Measurements from ENCODE around the gene ZDHHC9. TPM values are rescaled to one million over a fixed set of nuclear protein-coding genes. Genes with fewer than 3 reads are reported as not detected.

The ZDHHC9 gene
- total and polyA plus RNA-seq, 2 donors from 2014 or later, result 24.5 to 31.4 TPM

- Histone ChIP-seq H3K4me1 (ENCODE audit: control insufficient read depth in 2 of 3, insufficient read depth in 2 of 3, low read depth in 1 of 3, low read length in 3 of 3) (no peaks in the 10 kb centered on the region), H3K9ac (ENCODE audit: low read length in 3 of 3) (no peak overlapping the region), H3K9me3 (ENCODE audit: control insufficient read depth in 2 of 3, insufficient read depth in 1 of 3, low read length in 3 of 3) (no peaks in the 10 kb centered on the region), H3K27me3 (ENCODE audit: control insufficient read depth, insufficient read depth, low read length) (no peaks in the 10 kb centered on the region), H3K4me3 (ENCODE audit: low read length in 3 of 3) (no peak overlapping the region), H3K27ac (ENCODE audit: low read depth in 2 of 2, low read length in 2 of 2) (no peak overlapping the region), H3K36me3 (ENCODE audit: control insufficient read depth in 2 of 3, insufficient read depth in 3 of 3, low read length in 3 of 3) (no peaks in the 10 kb centered on the region)
- intact Hi-C loops (cut with DNase I), result no loop called here
- no peak for TF ChIP-seq CTCF (IDR thresholded peaks at IDR 0.05; ENCODE audit: borderline replicate concordance, extremely low read depth, insufficient read depth)
- peak in 1 of 5 donors; percentile 32 for DNase-seq
- FAIRE-seq, result no peak
Measured at GRCh38 chrX:129783291-129783713, 60.4 kb downstream of the ZDHHC9 start.

DNA sequence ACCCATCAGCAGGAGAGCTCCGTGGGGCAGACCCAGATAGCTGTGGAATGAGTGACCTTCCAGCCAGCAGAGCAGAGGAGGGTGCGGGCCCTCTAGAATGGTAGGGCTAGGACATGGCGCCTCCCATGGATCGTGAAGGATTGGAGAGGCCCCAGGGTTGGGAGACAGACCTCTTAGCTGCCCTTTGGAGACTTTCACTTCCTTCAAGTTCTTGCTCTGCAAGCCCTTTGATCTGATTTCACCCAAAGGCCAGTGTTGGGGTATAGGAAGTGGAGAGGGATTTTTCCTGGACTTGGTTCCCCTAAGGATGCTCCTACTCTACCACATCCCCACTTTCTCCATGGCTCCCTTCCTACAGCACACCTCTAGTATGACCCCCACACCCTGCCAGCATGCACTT lies 61.0 kb downstream of the ZDHHC9 start:
- no peaks in the 10 kb centered on the region for H3K4me1 ChIP-seq (ENCODE audit: control insufficient read depth in 2 of 3, insufficient read depth in 2 of 3, low read depth in 1 of 3, low read length in 3 of 3)
- H3K27me3 ChIP-seq (ENCODE audit: control insufficient read depth, insufficient read depth, low read length), result no peaks in the 10 kb centered on the region
- TF ChIP-seq CTCF (IDR thresholded peaks at IDR 0.05; ENCODE audit: borderline replicate concordance, extremely low read depth, insufficient read depth), result no peak
- H3K36me3 ChIP-seq (ENCODE audit: control insufficient read depth in 2 of 3, insufficient read depth in 3 of 3, low read length in 3 of 3), result no peaks in the 10 kb centered on the region
- no peak overlapping the region for H3K27ac ChIP-seq (ENCODE audit: low read depth in 2 of 2, low read length in 2 of 2)
- H3K9ac ChIP-seq (ENCODE audit: low read length in 3 of 3), result no peak overlapping the region
- H3K9me3 ChIP-seq (ENCODE audit: control insufficient read depth in 2 of 3, insufficient read depth in 1 of 3, low read length in 3 of 3), result no peaks in the 10 kb centered on the region
- no peak overlapping the region for H3K4me3 ChIP-seq (ENCODE audit: low read length in 3 of 3)
- intact Hi-C loops (cut with DNase I), result no loop called here
- DNase-seq (no peak), FAIRE-seq (no peak)

DNA sequence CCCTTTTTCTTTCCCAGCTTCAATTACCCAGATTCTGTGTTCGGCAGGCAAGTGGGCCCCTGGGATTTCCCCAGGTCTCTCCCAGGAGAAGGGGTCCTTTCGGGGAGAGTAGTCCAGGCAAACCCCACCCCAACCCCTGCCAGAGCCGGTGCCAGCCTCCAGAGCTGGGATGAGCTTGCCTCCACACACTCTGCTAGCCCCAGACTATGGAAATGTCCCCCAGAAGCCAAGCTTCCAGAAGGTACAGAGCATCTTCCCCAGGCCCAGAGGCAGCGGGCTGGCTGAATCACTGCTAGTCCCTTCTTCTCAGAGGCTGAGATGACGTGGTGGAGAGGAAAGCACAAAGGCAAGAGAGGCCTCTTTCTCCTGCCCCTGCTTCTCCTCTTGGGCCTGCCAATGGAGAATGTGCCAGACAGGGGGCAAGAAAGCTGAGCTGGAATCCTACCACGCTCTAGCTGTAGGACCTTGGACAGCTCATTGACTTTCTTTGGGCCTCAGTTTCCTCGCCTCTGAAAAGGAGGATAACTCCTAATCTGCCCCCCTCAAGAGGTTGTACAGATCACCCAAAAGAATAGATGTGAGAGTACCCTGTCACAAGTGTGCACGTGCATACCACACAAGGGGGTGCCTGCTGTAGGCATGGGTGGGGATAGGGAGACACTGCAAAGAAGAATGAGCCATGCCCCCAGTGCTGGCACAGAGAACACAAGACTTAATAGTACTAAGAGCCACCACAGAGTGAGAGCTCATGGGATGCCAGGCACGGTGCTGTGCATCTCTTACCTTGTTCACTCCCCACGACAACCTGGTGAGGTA lies 61.8 kb downstream of the ZDHHC9 start:
- peak in 1 of 5 donors; percentile 62 for DNase-seq
- H3K9me3 ChIP-seq (ENCODE audit: control insufficient read depth in 2 of 3, insufficient read depth in 1 of 3, low read length in 3 of 3), result no peaks in the 10 kb centered on the region
- H3K4me3 ChIP-seq (ENCODE audit: low read length in 3 of 3), result no peak overlapping the region
- no peak for FAIRE-seq
- no peak for TF ChIP-seq CTCF (IDR thresholded peaks at IDR 0.05; ENCODE audit: borderline replicate concordance, extremely low read depth, insufficient read depth)
- intact Hi-C loops (cut with DNase I), result no loop called here
- H3K4me1 ChIP-seq (ENCODE audit: control insufficient read depth in 2 of 3, insufficient read depth in 2 of 3, low read depth in 1 of 3, low read length in 3 of 3), result no peaks in the 10 kb centered on the region
- no peak overlapping the region for H3K9ac ChIP-seq (ENCODE audit: low read length in 3 of 3)
- H3K36me3 ChIP-seq (ENCODE audit: control insufficient read depth in 2 of 3, insufficient read depth in 3 of 3, low read length in 3 of 3), result no peaks in the 10 kb centered on the region
- H3K27me3 ChIP-seq (ENCODE audit: control insufficient read depth, insufficient read depth, low read length), result no peaks in the 10 kb centered on the region
- no peak overlapping the region for H3K27ac ChIP-seq (ENCODE audit: low read depth in 2 of 2, low read length in 2 of 2)
